ENCODE data around the gene CA12. TPM values are rescaled to one million over a fixed set of nuclear protein-coding genes. Genes with fewer than 3 reads are reported as not detected.

Gene CA12
- polyA plus RNA-seq, 1 experiment = 61.4 TPM

DNA sequence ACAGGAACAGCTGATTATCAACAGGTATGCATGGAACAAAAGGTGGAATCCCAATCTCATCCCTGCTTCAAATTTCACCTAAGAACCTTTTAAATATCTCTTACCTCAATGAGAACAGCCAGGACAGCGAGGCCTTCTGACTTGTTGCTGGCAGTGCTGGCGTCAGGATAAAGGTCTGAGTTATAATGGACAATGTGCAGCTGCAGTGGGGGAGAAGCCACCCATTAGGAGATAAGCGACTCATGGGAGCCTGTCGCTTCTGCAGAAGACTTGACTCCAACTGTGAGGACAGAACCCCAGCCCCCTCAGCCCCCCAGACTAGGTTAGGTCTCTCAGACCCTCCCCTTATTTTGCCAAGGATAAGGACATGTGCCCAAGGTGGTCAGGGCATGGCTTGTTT is 39.7 kb downstream of the CA12 start:
- ChIA-PET POLR2A (no interaction called here), CTCF (no interaction called here)
- DNase-seq (ENCODE audit: low read depth, low spot score) = no peak
- H3K27ac ChIP-seq (ENCODE audit: low read depth, low read length) = no peak overlapping the region
- H3K4me3 ChIP-seq (ENCODE audit: low read depth, low read length) = no peak overlapping the region
- no peaks in the 10 kb centered on the region for H3K27me3 ChIP-seq (ENCODE audit: control insufficient read depth, insufficient read depth, low read length)
- TF ChIP-seq, protein P1, sequence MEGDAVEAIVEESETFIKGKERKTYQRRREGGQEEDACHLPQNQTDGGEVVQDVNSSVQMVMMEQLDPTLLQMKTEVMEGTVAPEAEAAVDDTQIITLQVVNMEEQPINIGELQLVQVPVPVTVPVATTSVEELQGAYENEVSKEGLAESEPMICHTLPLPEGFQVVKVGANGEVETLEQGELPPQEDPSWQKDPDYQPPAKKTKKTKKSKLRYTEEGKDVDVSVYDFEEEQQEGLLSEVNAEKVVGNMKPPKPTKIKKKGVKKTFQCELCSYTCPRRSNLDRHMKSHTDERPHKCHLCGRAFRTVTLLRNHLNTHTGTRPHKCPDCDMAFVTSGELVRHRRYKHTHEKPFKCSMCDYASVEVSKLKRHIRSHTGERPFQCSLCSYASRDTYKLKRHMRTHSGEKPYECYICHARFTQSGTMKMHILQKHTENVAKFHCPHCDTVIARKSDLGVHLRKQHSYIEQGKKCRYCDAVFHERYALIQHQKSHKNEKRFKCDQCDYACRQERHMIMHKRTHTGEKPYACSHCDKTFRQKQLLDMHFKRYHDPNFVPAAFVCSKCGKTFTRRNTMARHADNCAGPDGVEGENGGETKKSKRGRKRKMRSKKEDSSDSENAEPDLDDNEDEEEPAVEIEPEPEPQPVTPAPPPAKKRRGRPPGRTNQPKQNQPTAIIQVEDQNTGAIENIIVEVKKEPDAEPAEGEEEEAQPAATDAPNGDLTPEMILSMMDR (IDR thresholded peaks at IDR 0.05; ENCODE audit: low read depth, low read length) = no peak
- H3K9me3 ChIP-seq (ENCODE audit: control insufficient read depth, insufficient read depth, low read length) = no peaks in the 10 kb centered on the region

DNA sequence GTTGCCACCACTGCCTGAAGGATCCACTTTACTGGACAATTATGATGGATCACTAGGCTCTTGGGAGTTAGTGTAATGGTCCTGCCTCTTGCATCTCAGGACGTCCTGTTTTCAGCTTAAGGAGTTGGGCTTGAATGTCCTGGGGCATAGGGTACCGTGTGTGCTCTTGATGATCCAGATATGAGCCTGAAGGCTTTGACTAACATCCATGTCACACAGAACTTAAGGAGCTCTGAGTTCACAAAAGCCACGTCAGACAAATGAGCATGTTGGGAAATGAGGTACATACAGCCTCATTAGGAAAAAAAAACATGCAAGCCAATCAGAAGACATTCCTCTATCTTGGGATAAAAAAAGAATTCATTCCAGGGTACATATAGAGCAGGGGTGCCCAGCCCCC is 40.8 kb downstream of the CA12 start:
- DNase-seq (ENCODE audit: low read depth, low spot score) = no peak
- Histone ChIP-seq H3K27me3 (ENCODE audit: control insufficient read depth, insufficient read depth, low read length) (no peaks in the 10 kb centered on the region), H3K27ac (ENCODE audit: low read depth, low read length) (no peak overlapping the region), H3K9me3 (ENCODE audit: control insufficient read depth, insufficient read depth, low read length) (no peaks in the 10 kb centered on the region), H3K4me3 (ENCODE audit: low read depth, low read length) (no peak overlapping the region)
- TF ChIP-seq, protein P1 (IDR thresholded peaks at IDR 0.05; ENCODE audit: low read depth, low read length) = no peak
- POLR2A ChIA-PET = no interaction called here
- CTCF ChIA-PET = no interaction called here

DNA sequence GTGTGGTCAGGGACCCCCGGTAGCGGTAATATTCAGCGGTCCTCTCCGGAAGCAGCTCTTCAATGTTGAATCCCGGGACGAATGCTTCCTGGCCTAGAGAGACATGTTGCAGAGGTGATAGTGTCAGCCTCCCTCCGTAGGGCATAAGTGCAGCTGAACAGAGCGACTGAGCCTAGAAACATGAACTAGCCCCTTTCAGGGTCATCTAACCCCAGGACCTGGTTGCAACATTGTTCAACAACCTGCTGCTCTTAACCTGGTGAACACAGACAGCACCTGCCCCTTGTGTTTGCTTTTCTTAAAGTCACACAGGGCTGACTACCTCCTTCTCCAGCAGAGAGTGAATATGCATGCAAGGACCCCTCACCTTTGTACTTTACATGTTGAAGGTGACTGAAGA is 41.3 kb downstream of the CA12 start:
- no peak overlapping the region for H3K27ac ChIP-seq (ENCODE audit: low read depth, low read length)
- no peak overlapping the region for H3K4me3 ChIP-seq (ENCODE audit: low read depth, low read length)
- no peak for DNase-seq (ENCODE audit: low read depth, low spot score)
- POLR2A ChIA-PET = no interaction called here
- no peaks in the 10 kb centered on the region for H3K9me3 ChIP-seq (ENCODE audit: control insufficient read depth, insufficient read depth, low read length)
- TF ChIP-seq, protein P1 (IDR thresholded peaks at IDR 0.05; ENCODE audit: low read depth, low read length) = no peak
- CTCF ChIA-PET = no interaction called here
- no peaks in the 10 kb centered on the region for H3K27me3 ChIP-seq (ENCODE audit: control insufficient read depth, insufficient read depth, low read length)

GRCh38 chr15:63339836-63340235 is 41.8 kb downstream of the CA12 start:
- CTCF ChIA-PET = no interaction called here
- H3K27me3 ChIP-seq (ENCODE audit: control insufficient read depth, insufficient read depth, low read length) = no peaks in the 10 kb centered on the region
- POLR2A ChIA-PET = no interaction called here
- H3K9me3 ChIP-seq (ENCODE audit: control insufficient read depth, insufficient read depth, low read length) = no peaks in the 10 kb centered on the region
- TF ChIP-seq, protein P1 (IDR thresholded peaks at IDR 0.05; ENCODE audit: low read depth, low read length) = no peak
- H3K27ac ChIP-seq (ENCODE audit: low read depth, low read length) = no peak overlapping the region
- no peak for DNase-seq (ENCODE audit: low read depth, low spot score)
- H3K4me3 ChIP-seq (ENCODE audit: low read depth, low read length) = no peak overlapping the region

DNA sequence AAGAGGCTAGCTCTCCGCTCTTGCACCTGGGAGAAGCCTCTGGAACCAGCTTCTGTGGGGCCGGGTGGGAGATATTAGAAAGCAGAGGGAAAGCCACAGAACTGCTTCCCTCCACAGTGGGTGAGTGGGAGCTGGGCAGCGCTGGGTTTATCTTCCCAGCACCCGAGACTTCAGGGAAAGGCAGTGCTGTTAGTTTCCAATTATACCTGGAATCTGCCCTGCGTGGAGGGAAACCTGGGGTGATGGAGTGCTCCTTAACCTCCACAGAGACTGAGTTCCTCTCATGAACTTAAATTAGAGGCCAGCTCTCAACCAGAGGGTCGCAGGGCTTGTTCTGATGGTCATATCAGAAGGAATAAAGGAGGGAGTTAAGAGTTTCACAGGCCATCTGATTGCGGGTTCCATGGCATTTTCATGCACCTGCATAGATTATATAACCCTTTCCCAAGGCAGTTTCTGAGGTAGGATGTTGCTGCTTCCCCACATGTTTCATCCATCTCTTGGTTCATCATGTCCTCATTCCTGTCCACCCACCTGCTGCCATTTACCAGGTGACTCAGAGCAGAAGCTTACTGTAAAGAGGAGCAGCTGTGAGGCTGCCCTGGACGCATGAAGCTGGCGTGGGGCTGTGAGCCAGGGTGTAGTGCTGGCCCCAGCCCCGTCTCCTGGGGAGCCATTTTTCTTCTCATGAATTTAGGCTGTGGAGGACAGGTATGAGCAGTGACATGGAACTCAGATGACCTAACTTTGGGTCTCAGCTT is 42.5 kb downstream of the CA12 start:
- H3K27ac ChIP-seq (ENCODE audit: low read depth, low read length) = peak overlapping the region; percentile 21

More for the DNA sequence above, 42.5 kb downstream of the CA12 start:
- no peaks in the 10 kb centered on the region for H3K27me3 ChIP-seq (ENCODE audit: control insufficient read depth, insufficient read depth, low read length)
- H3K9me3 ChIP-seq (ENCODE audit: control insufficient read depth, insufficient read depth, low read length) = no peaks in the 10 kb centered on the region
- TF ChIP-seq, protein P1 (IDR thresholded peaks at IDR 0.05; ENCODE audit: low read depth, low read length) = no peak
- no peak overlapping the region for H3K4me3 ChIP-seq (ENCODE audit: low read depth, low read length)
- CTCF ChIA-PET = no interaction called here
- POLR2A ChIA-PET = no interaction called here
- no peak for DNase-seq (ENCODE audit: low read depth, low spot score)
